GM23338 (cell line): ENCODE results near the gene STXBP5. TPM values are rescaled to one million over a fixed set of nuclear protein-coding genes. Genes with fewer than 3 reads are reported as not detected.

Source experiments
- ATAC-seq: fragments of 200-7000 bp; cut with Tn5 transposase; 3 replicates; pipeline ENCODE4 v1.9.1; 2020
- DNase-seq: peaks from one replicate; pipeline ENCODE4 v3.0.0-alpha.2; 2015; ENCODE audit warnings: low spot score
- H2AFZ ChIP-seq: fragments of 200-600 bp; sonication (generic); 2 replicates; pipeline ENCODE4 v1.8.0; 2016; ENCODE audit warnings: antibody characterized with exemption, mild to moderate bottlenecking, moderate library complexity
- H3F3A ChIP-seq: fragments of 200-600 bp; sonication (generic); replicated peaks from 2 replicates; pipeline ENCODE4 v1.8.0; 2017; ENCODE audit warnings: antibody characterized with exemption, mixed run types, low read depth
- H3K27ac ChIP-seq: fragments of 200-600 bp; sonication (generic); 2 replicates; pipeline ENCODE4 v1.6.1; 2016; ENCODE audit warnings: low read depth
- H3K27me3 ChIP-seq: fragments of 200-600 bp; sonication (generic); 2 replicates; pipeline ENCODE4 v1.8.0; 2016; ENCODE audit warnings: mild to moderate bottlenecking, mixed run types, moderate library complexity; ENCODE audit not compliant: insufficient read depth
- H3K36me3 ChIP-seq: fragments of 200-600 bp; sonication (generic); 2 replicates; pipeline ENCODE4 v1.8.0; 2016; ENCODE audit warnings: mild to moderate bottlenecking; ENCODE audit not compliant: insufficient read depth
- H3K4me1 ChIP-seq: fragments of 200-600 bp; sonication (generic); 2 replicates; pipeline ENCODE4 v1.8.0; 2016; ENCODE audit warnings: mild to moderate bottlenecking, moderate library complexity; ENCODE audit not compliant: insufficient read depth
- H3K4me2 ChIP-seq: fragments of 200-600 bp; sonication (generic); 2 replicates; pipeline ENCODE4 v1.7.1; 2017; ENCODE audit warnings: mixed run types
- H3K4me3 ChIP-seq: fragments of 200-600 bp; sonication (generic); 2 replicates; pipeline ENCODE4 v1.6.1; 2016; ENCODE audit warnings: mixed run types
- H3K79me2 ChIP-seq: fragments of 200-600 bp; sonication (generic); replicated peaks from 2 replicates; pipeline ENCODE4 v1.8.0; 2017; ENCODE audit warnings: mild to moderate bottlenecking; ENCODE audit not compliant: insufficient read depth
- H3K9me2 ChIP-seq: fragments of 200-600 bp; sonication (generic); 2 replicates; pipeline ENCODE4 v1.8.0; 2017; ENCODE audit not compliant: insufficient read depth
- H4K20me1 ChIP-seq: fragments of 200-600 bp; sonication (generic); replicated peaks from 2 replicates; pipeline ENCODE4 v1.8.0; 2017; ENCODE audit warnings: mild to moderate bottlenecking; ENCODE audit not compliant: insufficient read depth
- H3K27ac Mint-ChIP-seq: 2 replicates; pipeline ENCODE4 v1.8.0; 2020; ENCODE audit warnings: inconsistent platforms, mild to moderate bottlenecking, moderate library complexity, mixed read lengths
- H3K27me3 Mint-ChIP-seq: 3 replicates; pipeline ENCODE4 v1.8.0; 2022; ENCODE audit warnings: low read depth, mild to moderate bottlenecking, moderate library complexity, mixed read lengths, inconsistent platforms; ENCODE audit not compliant: insufficient read depth, poor library complexity
- H3K36me3 Mint-ChIP-seq: 3 replicates; pipeline ENCODE4 v1.8.0; 2021; ENCODE audit warnings: low read depth, mild to moderate bottlenecking, inconsistent platforms, moderate library complexity, mixed read lengths
- H3K4me1 Mint-ChIP-seq: 3 replicates; pipeline ENCODE4 v1.8.0; 2020; ENCODE audit warnings: mild to moderate bottlenecking, inconsistent platforms, mixed read lengths
- H3K4me3 Mint-ChIP-seq: 3 replicates; pipeline ENCODE4 v1.8.0; 2021; ENCODE audit warnings: moderate library complexity, mild to moderate bottlenecking, inconsistent platforms, mixed read lengths
- H3K9me3 Mint-ChIP-seq: 3 replicates; pipeline ENCODE4 v1.8.0; 2020; ENCODE audit warnings: moderate library complexity, mild to moderate bottlenecking, inconsistent platforms, mixed read lengths
- CREB1 ChIP-seq: fragments of 250-450 bp; sonication (Bioruptor Pico); IDR thresholded peaks from 2 replicates; pipeline ENCODE4 v1.5.0; 2020; ENCODE audit warnings: low read depth, mild to moderate bottlenecking, moderate library complexity
- CTCF ChIP-seq, 2 experiments: fragments of 200-600 bp in 1 of 2; sonication (generic) in 1 of 2; conservative IDR thresholded peaks; 2 replicates each; pipeline versions ENCODE4 v1.5.1 to v1.6.1; 2016 to 2017; ENCODE audit warnings: antibody characterized with exemption in 2 of 2, low read depth in 2 of 2, mild to moderate bottlenecking in 2 of 2, moderate library complexity in 1 of 2
- ETS1 ChIP-seq: IDR thresholded peaks from 2 replicates; pipeline ENCODE4 v1.6.1; 2016; ENCODE audit warnings: antibody characterized with exemption
- EZH2 ChIP-seq: fragments of 200-600 bp; sonication (generic); IDR thresholded peaks from one replicate; pipeline ENCODE4 v1.8.0; 2017; ENCODE audit warnings: antibody characterized with exemption, mild to moderate bottlenecking, low read depth; ENCODE audit not compliant: unreplicated experiment
- EZH2phosphoT487 ChIP-seq: fragments of 200-600 bp; sonication (generic); IDR thresholded peaks from one replicate; pipeline ENCODE4 v1.8.1; 2018; ENCODE audit warnings: antibody characterized with exemption; ENCODE audit not compliant: unreplicated experiment
- JUNB ChIP-seq: IDR thresholded peaks from one replicate; pipeline ENCODE4 v1.6.1; 2016; ENCODE audit warnings: antibody characterized with exemption; ENCODE audit not compliant: unreplicated experiment
- NANOG ChIP-seq: IDR thresholded peaks from 2 replicates; pipeline ENCODE4 v1.6.1; 2016; ENCODE audit warnings: antibody characterized with exemption, borderline replicate concordance
- POLR2AphosphoS5 ChIP-seq: IDR thresholded peaks from 2 replicates; pipeline ENCODE4 v1.6.1; 2016; ENCODE audit warnings: antibody characterized with exemption, low read depth
- REST ChIP-seq: IDR thresholded peaks from one replicate; pipeline ENCODE4 v1.6.1; 2018; ENCODE audit warnings: antibody characterized with exemption; ENCODE audit not compliant: unreplicated experiment
- STAT1 ChIP-seq: IDR thresholded peaks from one replicate; pipeline ENCODE4 v1.6.1; 2016; ENCODE audit warnings: antibody characterized with exemption; ENCODE audit not compliant: unreplicated experiment
- ZNF114 ChIP-seq: fragments of 250-450 bp; sonication (Bioruptor Pico); IDR thresholded peaks from 2 replicates; pipeline ENCODE4 v1.5.0; 2020; ENCODE audit warnings: mild to moderate bottlenecking, moderate library complexity
- ZNF331 ChIP-seq: fragments of 250-450 bp; sonication (Bioruptor Pico); IDR thresholded peaks from 2 replicates; pipeline ENCODE4 v1.5.0; 2020; ENCODE audit warnings: low read depth, mild to moderate bottlenecking, moderate library complexity
- ZNF462 ChIP-seq: fragments of 250-450 bp; sonication (Bioruptor Pico); IDR thresholded peaks from 2 replicates; pipeline ENCODE4 v1.5.0; 2020; ENCODE audit warnings: mild to moderate bottlenecking, moderate library complexity
- polyA plus RNA-seq: library from polyadenylated mRNA; unstranded; fragments of >200 nt; fragmentation: Nextera tagmentation; extraction: Ambion mirVana; gene quantifications from 2 replicates; pipeline ENCODE4 v1.2.1, GENCODE V29; 2016
- total RNA-seq: library from RNA; depleted of rRNA; stranded (reverse); fragments of >200 nt; shearing (Covaris generic); gene quantifications from 2 replicates; pipeline ENCODE4 v1.2.3, GENCODE V29; 2014

Gene STXBP5
- total and polyA plus RNA-seq, 2 experiments from 2014 or later = 3.9 to 17.8 TPM

- H3K27me3 Mint-ChIP-seq = peaks cover 65% of the 10 kb centered on the region
Measured at GRCh38 chr6:147437615-147438014, 233.4 kb downstream of the STXBP5 start.

More at GRCh38 chr6:147437615-147438014, 233.4 kb downstream of the STXBP5 start:
- Mint-ChIP-seq H3K4me1 (peaks cover 23% of the 10 kb centered on the region), H3K27ac (no peak overlapping the region), H3K9me3 (peaks cover 15% of the 10 kb centered on the region), H3K4me3 (no peak overlapping the region), H3K36me3 (peaks cover 3% of the 10 kb centered on the region)
- H3K36me3 ChIP-seq = no peaks in the 10 kb centered on the region
- no peaks in the 10 kb centered on the region for H3K79me2 ChIP-seq
- peaks cover 22% of the 10 kb centered on the region for H3K4me1 ChIP-seq
- no peak overlapping the region for H2AFZ ChIP-seq
- H3F3A ChIP-seq = 0 out of 2 replicates have a peak, but pooled peaks cover 5% of the 10 kb centered on the region
- no peak for DNase-seq
- TF ChIP-seq ZNF331 (no peak), REST (no peak), ZNF462 (CRISPR knock-in tag) (no peak), EZH2 (no peak), POLR2AphosphoS5 (no peak), EZH2phosphoT487 (no peak), JUNB (no peak), STAT1 (no peak), NANOG (no peak), ETS1 (no peak), CREB1 (CRISPR knock-in tag) (no peak), ZNF114 (CRISPR knock-in tag) (no peak), CTCF (conservative IDR thresholded peaks at IDR 0.05; ENCODE audit: low read depth in 2 of 2) (no peak)
- no peak for ATAC-seq
- H3K4me2 ChIP-seq = peak overlapping the region; percentile 2; the same call in 1 of the 2 replicates
- no peak overlapping the region for H3K27ac ChIP-seq
- peaks cover 4% of the 10 kb centered on the region; the same call in 1 of the 2 replicates for H4K20me1 ChIP-seq
- peaks cover 86% of the 10 kb centered on the region for H3K27me3 ChIP-seq
- H3K9me2 ChIP-seq = no peaks in the 10 kb centered on the region
- no peak overlapping the region for H3K4me3 ChIP-seq
